Prostate gland (tissue), 2 donors: Measurements from ENCODE around the gene RAB3IL1. TPM values are rescaled to one million over a fixed set of nuclear protein-coding genes. Genes with fewer than 3 reads are reported as not detected.
"Not testable (repeated sequence)": the region's sequence is repeated elsewhere in the genome, so short reads cannot be mapped to it uniquely, and the experiment has no call there.

Experiments
- DNase-seq: peaks from one replicate; pipeline ENCODE4 v3.0.0-alpha.2; 2019; ENCODE audit warnings: low spot score
- H3K27ac ChIP-seq, 2 donors: fragments of 200-600 bp; sonication (generic); 2 replicates each; pipeline ENCODE4 v1.5.1; 2017 to 2019
- H3K27me3 ChIP-seq: fragments of 200-600 bp; sonication (generic); replicated peaks from 2 replicates; pipeline ENCODE4 v1.5.1; 2019; ENCODE audit not compliant: insufficient read depth
- H3K36me3 ChIP-seq, 2 donors: fragments of 200-600 bp; sonication (generic); 1 replicate in 1 of 2; 2 replicates in 1 of 2; pipeline versions ENCODE4 v1.5.1 to v1.8.1; 2017 to 2019
- H3K4me1 ChIP-seq: fragments of 200-600 bp; sonication (generic); replicated peaks from 2 replicates; pipeline ENCODE4 v1.5.1; 2019
- H3K4me3 ChIP-seq, 2 donors: fragments of 200-600 bp; sonication (generic); 2 replicates each; pipeline ENCODE4 v1.5.1; 2017 to 2019
- H3K9me3 ChIP-seq: fragments of 200-600 bp; sonication (generic); 2 replicates; pipeline ENCODE4 v1.5.1; 2017
- CTCF ChIP-seq, 4 experiments: fragments of 200-600 bp in 2 of 4; fragments of 450-650 bp in 2 of 4; sonication (generic) in 2 of 4; IDR thresholded peaks; 1 replicate in 3 of 4; 2 replicates in 1 of 4; pipeline ENCODE4 v1.5.1; 2016 to 2019; ENCODE audit warnings: antibody characterized with exemption in 4 of 4, mild to moderate bottlenecking in 2 of 4, moderate library complexity in 2 of 4
- POLR2A ChIP-seq: fragments of 450-650 bp; IDR thresholded peaks from one replicate; pipeline ENCODE4 v1.6.1; 2016; ENCODE audit warnings: antibody characterized with exemption, mild to moderate bottlenecking
- POLR2AphosphoS5 ChIP-seq: sonication (generic); formaldehyde crosslinking; IDR thresholded peaks from one replicate; pipeline ENCODE4 v1.6.1; 2017; ENCODE audit warnings: antibody characterized with exemption
- WGBS: methylation state at CpG from one replicate; pipeline ENCODE4 v1.1.5; 2018; 5-methylcytosine and 5-hydroxymethylcytosine counted together
- intact Hi-C: fragments of 100-400 bp; cut with DNase I; formaldehyde crosslinking; loops from one replicate; pipeline ENCODE4 v1.14.2; 2022
- total RNA-seq, 2 donors: library from RNA; depleted of rRNA; stranded (reverse); fragments of >200 nt; gene quantifications; one replicate each; pipeline ENCODE4 v1.1.0, GENCODE V29; 2016

RAB3IL1 gene
- total RNA-seq, 2 donors from 2014 or later = 3.5 to 53.0 TPM

- Histone ChIP-seq H3K4me1 (peaks cover 3% of the 10 kb centered on the region), H3K9me3 (no peaks in the 10 kb centered on the region), H3K36me3 (no peaks in the 10 kb centered on the region), H3K4me3 (no peak overlapping the region), H3K27ac (no peak overlapping the region), H3K27me3 (no peaks in the 10 kb centered on the region)
- no peak for TF ChIP-seq CTCF (IDR thresholded peaks at IDR 0.05)
- no peak for TF ChIP-seq POLR2AphosphoS5
- WGBS = 95% methylated on average over 20 of the region's 20 CpGs
- no peak for DNase-seq
- intact Hi-C loops = no loop called here
These were observed 39.0 kb upstream of the RAB3IL1 start for GRCh38 chr11:61956191-61957020.

- peaks cover 3% of the 10 kb centered on the region for H3K4me1 ChIP-seq
- peak overlapping the region; percentile 13 to 26 for H3K4me3 ChIP-seq
- H3K36me3 ChIP-seq = no peaks in the 10 kb centered on the region
- intact Hi-C loops = no loop called here
- H3K27ac ChIP-seq = peak overlapping the region; percentile 51 to 52
- no peak for DNase-seq
- TF ChIP-seq CTCF (IDR thresholded peaks at IDR 0.05) (no peak), POLR2AphosphoS5 (no peak), POLR2A (no peak)
- no peaks in the 10 kb centered on the region for H3K9me3 ChIP-seq
- no peaks in the 10 kb centered on the region for H3K27me3 ChIP-seq
- WGBS = 6% methylated on average over 29 of the region's 56 CpGs
These were observed 38.2 kb upstream of the RAB3IL1 start for GRCh38 chr11:61955422-61956135.

GRCh38 chr11:61954851-61955421 lies 37.6 kb upstream of the RAB3IL1 start:
- Histone ChIP-seq H3K27ac (peak overlapping the region; percentile 51 to 52), H3K4me3 (peak overlapping the region; percentile 13 to 26), H3K9me3 (no peaks in the 10 kb centered on the region), H3K27me3 (no peaks in the 10 kb centered on the region), H3K4me1 (peaks cover 3% of the 10 kb centered on the region), H3K36me3 (no peaks in the 10 kb centered on the region)
- intact Hi-C loops = no loop called here
- TF ChIP-seq POLR2A = no peak
- TF ChIP-seq POLR2AphosphoS5 = peak; percentile 34
- TF ChIP-seq CTCF (IDR thresholded peaks at IDR 0.05) = no peak
- DNase-seq = no peak
- 10% methylated on average over 20 of the region's 21 CpGs for WGBS

GRCh38 chr11:61954106-61954850 lies 36.9 kb upstream of the RAB3IL1 start:
- no peak for TF ChIP-seq CTCF (IDR thresholded peaks at IDR 0.05)
- TF ChIP-seq POLR2A = no peak
- TF ChIP-seq POLR2AphosphoS5 = no peak
- Histone ChIP-seq H3K4me1 (peaks cover 3% of the 10 kb centered on the region), H3K27ac (peak overlapping the region; percentile 26 to 51), H3K27me3 (no peaks in the 10 kb centered on the region), H3K9me3 (no peaks in the 10 kb centered on the region), H3K4me3 (no peak overlapping the region), H3K36me3 (no peaks in the 10 kb centered on the region)
- DNase-seq = no peak
- intact Hi-C loops = no loop called here
- WGBS = 94% methylated on average over 9 of the region's 9 CpGs

- DNase-seq, H3K4me1 ChIP-seq, H3K27me3 ChIP-seq, H3K36me3 ChIP-seq, H3K9me3 ChIP-seq, intact Hi-C loops, H3K27ac ChIP-seq, H3K4me3 ChIP-seq: not testable (repeated sequence)
- WGBS = 95% methylated on average over 5 of the region's 5 CpGs
These were observed 36.3 kb upstream of the RAB3IL1 start for GRCh38 chr11:61953632-61954031.
